ENCODE measurements around the gene GPNMB.

DNA sequence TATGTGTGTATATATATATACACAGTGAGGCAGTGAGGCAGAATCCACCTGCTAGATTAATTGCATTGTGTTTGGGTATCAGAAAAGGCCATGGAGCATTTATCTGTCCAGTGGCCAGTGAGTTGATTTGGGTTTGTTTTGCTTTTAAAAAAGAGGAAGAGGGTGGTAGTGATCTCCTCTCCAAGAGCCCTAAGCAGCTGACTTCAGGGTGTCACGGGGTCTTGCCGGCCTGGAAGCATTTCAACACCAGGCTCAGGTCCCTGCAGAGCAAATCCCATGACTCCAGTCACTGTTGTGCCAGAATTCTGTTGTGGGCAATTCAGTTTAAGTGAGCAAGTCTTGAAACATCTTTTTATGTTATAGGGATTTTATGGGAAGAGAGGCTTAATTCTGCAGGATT lies 30.6 kb upstream of the GPNMB start:
- no peak for TF ChIP-seq GATA2 (IDR thresholded peaks at IDR 0.05; ENCODE audit: low read depth, low read length)
- TF ChIP-seq GATA3 (IDR thresholded peaks at IDR 0.05; ENCODE audit: low read depth, low read length) = no peak
